ENCODE data around the gene CDC37L1.
"Not testable (repeated sequence)": the region's sequence is repeated elsewhere in the genome, so short reads cannot be mapped to it uniquely, and the experiment has no call there.

Gene CDC37L1

DNA sequence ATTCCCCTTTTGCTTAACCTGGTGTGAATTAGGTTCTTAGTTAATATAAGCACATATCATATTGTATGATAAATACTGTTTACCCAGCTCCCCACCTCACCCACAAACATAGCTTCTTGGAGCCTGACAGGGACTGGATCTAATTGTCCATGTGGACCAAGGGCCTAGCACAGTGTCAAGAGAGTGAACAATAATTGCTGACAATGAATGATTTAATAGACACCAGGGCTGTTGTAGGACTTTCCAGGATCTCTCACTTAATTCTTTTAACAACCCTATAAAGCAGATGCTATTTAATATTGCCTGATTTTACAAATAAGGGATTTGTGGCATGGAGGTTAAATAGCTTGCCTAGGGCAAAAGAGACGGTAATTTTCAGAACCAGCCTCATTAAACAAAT is 36.8 kb downstream of the CDC37L1 start:
- no peak for DNase-seq

DNA sequence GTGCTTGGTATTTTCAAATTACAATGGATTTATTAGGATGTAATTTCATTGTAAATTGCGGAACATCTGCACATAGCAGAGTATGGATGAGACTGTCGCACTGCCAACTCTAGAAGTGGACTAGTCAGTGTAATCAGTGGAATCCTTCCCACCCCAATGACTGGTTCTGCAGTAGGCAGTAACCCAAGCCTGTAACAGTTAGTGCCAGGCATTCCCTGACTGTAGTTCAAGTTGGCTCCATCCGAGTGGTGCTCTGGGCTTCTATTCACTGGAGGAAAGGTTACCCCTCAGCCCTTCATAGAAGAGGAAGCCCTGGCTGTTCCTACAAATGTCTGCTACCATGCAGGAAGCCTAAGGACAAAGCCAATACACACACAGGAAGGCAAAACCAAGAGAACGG is 38.4 kb downstream of the CDC37L1 start:
- no peak for DNase-seq

DNA sequence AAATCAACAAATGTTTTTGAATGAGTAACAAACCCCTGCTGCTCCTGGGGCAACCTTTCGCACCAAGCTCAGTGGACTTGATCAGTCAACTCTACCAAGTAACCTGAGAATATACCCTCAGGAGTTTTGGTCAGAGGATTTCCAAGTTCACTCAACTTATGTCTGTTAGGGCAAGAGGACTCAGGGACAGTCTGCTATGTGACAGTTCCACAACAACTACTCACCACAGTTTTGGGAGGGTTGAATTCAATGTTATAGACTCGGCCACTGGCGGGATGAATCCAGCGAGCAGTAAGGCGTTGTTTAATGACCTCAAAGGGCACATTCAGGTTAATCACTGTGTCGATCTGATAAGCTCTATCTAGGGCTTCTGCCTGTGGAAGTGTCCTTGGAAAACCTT is 39.5 kb downstream of the CDC37L1 start:
- no peak for DNase-seq

DNA sequence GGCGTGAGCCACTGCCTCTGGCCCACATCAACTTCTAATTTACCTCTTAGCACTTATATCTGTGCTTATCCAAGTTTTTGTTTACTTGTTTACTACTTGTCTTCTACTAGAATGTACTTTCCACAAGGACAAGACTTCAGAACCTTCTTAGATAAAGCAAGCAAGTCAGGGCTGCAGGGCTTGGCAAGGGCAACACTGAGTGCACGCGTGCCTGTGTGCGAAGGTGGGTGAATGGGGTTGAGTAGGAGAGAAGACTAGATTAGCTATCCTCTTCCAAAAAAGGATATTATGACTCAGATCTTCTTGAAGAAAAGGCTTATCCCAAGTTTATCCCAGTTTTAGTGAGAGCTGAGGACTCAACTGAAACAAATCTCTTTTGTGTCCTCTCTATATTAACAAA is 42.4 kb downstream of the CDC37L1 start:
- no peak for DNase-seq

DNA sequence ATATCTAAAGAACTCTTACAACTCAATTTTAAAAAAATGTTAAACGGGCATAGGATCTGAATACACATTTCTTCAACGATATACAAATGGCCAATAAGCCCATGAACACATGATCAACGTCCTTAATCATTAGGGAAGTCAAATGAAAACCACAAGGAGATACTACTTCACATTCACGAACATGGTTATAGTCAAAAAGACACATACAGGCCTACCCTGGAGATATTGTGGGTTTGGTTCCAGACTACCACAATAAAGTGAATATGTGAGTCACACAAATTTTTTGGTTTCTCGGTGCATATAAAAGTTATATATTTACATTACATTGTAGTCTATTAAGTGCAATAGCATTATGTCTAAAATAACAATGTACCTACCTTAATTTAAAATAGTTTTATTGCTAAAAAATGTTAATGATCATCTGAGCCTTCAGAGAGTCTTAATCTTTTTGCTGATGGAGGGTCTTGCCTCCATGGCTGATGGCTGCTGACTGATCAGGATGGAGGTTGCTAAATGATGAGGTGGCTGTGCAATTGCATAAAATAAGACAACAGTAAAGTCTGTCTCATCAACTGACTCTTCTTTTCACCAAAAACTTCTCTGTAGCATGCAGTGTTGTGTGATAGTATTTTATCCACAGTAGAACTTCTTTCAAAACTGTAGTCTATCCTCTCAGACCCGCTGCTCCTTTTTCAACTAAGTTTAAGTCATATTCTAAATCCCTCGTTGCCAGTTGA is 46.5 kb downstream of the CDC37L1 start:
- DNase-seq = no peak

DNA sequence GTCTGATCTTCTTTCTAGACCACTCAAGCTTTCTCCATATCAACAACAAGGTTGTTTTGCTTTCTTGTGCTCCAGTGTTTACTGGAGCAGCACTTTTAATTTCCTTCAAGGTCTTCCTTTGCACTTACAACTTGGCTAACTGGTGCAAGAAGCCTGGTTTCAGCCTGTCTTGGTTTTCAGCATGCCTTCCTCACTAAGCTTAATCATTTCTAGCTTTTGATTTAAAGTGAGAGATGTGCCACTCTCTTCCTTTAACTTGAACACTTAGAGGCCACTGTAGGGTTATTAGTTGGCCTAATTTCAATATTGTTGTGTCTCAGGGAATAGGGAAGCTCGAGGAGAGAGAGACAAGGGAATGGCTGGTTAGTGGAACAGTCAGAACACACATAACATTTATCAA is 48.2 kb downstream of the CDC37L1 start:
- DNase-seq = no peak

DNA sequence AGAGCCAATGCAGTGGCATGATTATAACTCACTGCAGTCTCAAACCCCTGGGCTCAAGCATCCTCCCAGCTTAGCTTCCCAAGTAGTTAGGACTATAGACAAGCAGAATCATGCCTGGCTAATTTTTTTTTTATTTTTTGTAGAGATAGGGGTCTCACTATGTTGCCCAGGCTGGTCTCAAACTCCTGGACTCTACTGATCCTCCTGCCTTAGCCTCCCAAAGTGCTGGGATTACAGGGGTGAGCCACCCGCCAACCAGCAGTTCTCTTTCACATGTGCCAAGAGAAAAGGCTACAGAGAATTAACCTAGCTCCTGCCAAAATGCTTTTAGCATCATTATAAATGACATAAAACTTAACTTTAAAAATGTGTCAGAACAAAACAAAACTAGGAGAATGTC is 53.5 kb downstream of the CDC37L1 start:
- DNase-seq = no peak

DNA sequence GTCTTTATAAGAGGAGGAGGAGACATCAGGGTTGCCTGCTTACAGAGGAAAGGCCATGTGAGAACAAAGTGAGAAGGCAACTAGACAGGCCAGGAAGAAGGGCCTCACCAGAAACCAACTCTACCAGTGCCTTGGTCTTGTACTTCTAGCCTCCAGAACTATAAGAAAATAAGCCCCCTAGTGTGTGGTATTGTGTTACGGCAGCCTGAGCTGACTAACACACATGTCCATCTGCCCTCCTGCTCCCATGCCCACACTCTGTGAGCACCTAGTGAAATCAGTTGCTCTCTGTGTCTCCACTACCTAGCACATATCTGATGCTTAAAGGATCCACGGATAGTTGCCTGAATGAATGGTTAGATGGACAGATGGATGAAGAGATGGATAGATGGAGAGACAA is 54.8 kb downstream of the CDC37L1 start:
- DNase-seq = no peak

DNA sequence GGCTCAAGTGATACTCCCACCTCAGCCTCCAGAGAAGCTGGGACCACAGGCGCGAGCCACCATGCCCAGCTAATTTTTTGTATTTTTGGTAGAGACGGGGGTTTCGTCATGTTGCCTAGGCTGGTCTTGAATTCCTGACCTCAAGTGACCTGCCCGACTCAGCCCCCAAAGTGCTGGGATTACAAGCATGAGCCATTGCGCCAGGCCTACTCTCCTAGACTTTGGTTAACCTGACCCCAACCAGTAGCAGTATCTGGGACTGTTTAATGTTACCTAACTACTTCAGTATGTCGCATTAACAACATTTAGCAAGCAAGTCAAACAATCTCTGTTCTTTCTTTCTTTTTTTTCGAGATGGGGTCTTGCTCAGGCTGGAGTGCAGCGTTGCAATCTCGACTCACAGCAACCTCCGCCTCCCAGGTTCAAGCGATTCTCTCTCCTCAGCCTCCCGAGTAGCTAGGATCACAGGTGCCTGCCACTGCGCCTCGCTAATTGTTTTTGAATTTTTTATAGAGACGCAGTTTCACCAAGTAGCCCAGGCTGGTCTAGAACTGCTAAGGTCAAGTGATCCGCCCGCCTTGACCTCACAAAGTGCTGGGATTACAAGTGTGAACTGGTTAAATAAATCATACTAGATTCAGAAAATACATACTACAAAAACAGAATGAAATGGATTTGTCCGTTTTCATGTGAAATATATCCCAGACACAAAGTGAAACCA is 59.7 kb downstream of the CDC37L1 start:
- DNase-seq = no peak

DNA sequence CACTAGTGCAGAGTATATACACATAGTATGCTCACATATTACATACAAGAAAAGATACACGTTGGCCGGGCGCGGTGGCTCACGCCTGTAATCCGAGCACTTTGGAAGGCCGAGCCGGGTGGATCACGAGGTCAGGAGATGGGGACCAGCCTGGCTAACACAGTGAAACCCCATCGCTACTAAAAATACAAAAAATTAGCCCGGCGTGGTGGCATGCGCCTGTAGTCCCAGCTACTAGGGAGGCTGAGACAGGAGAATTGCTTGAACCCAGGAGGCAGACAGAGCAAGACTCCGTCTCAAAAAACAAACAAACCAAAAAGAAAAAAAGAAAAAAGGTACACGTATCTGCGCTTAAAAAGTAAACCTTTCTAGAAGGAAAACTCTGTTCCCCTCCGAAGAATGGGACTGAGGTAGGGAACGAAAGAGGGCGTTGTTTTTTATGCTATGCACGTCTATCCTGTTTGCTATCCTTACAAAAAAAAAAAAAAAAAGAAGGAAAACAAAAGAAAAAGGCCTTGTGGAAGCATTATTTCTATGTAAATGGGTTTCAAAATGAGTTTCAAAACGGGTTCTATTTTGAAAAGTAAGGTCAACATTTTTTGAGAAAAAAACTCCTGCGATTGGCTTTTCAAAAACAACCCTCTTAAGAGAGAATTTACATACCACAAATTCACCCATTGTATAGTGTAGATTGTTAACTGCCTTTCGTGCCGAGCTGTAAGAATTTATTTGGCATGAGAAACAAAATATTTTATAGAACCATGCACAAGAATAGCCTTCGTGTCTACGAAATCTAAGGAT is 60.4 kb downstream of the CDC37L1 start:
- no peak for DNase-seq

DNA sequence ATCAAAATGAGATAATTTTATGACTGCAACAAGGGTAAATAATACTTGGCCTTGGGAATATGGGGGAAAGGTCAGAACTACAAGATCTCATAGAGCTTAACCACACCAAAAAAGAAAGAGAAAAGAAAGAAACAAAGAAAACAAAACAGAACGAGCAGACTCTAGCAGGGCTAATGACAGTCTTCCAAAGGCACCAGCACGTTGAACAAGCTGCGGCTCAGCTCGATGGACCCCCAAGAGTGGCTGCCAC is 60.9 kb downstream of the CDC37L1 start:
- no peak for DNase-seq

DNA sequence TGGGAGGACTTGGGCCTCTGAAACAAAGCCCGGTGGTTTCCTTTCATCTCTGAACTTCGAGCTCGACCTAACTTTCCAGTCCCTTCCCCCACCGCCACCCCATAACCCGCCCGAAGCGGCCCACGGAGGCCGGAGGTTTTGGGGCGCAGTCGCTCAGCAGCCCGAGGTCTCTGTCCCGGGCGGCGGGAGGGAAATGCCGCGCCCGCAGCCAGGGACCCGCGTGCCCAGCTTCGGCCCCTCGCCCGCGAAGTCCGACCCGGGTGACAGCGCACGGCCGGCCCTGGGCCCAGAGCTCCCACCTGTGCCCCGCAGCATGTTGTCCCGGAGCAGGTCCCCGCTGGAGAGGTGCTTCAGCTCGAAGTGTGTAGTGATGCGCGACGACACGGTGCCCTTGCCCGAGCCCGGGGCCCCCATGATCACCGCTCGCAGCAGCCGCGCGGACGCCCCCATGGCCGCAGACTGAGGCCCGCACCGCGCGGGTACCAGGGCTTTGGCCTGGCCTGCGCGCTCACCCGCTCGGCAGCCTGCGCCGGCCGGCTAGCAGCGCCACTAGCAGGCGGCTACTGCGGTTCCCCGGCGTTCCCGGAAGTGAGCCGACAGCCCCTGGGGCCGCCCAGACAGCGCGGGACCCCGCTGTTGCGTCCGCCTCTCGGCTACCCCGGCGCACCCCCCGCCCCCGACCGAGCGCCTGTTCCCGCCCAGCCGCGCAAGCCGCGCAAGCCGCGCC is 61.4 kb downstream of the CDC37L1 start, which contains the start of gene AK3:
Gene AK3 (minus strand): TSS at position 565 of the 727 bp plus-strand sequence. CDS start 115 bp downstream, at position 450.
- DNase-seq = peak; percentile 53

DNA sequence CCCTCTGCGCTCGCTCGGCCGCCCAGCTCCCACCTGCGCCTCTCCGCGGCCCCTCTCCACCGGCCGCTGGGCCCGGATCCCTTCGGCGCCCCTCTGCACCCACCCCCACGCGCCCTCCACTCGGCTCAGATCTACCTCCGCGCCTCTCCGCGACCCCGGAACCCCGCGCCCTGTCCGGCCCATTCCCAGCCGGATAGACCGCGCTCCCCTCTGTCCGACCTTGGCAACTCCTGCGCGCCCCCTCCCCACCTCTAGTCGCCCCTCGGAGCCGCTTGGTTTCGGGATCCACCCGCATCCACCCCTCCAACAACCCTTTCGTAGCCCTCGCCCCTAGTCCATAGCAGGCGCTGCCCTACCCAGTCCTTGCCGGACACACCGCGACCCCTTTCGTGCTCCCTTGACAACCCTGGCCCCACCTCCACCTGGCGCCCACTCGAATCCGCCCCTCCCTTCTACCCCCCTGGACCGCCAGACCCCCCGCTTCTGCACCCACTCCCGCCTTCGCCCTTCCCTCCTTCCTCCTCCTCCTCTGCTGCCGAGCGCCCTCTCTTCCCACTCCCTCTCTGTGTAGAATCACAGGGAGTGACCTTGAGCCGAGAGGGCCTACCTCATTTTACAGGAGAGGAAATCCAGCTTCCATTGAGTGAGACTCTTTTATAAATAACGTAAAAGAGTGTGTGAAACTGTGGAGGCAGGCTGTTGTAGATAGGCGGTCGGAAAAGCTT is 62.2 kb downstream of the CDC37L1 start:
- DNase-seq = no peak

DNA sequence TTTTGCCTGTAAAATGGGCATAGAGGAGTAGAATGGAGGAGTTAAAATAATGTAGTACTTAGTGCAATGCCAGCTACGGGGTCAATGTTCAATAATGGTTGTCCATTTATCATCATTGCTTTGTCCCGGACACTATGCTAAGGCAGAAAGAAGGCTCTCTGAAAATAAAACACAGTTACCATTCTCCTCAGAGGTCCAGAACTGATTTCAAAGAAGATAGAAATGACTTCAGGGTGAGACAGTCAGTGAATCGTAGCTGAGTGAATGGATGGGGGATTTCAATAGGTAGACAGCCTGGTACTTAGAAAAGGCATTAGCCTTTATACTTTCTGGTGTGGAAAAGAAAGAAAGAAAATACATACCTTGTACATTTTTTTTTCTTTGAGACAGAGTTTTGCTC is 62.9 kb downstream of the CDC37L1 start:
- no peak for DNase-seq

DNA sequence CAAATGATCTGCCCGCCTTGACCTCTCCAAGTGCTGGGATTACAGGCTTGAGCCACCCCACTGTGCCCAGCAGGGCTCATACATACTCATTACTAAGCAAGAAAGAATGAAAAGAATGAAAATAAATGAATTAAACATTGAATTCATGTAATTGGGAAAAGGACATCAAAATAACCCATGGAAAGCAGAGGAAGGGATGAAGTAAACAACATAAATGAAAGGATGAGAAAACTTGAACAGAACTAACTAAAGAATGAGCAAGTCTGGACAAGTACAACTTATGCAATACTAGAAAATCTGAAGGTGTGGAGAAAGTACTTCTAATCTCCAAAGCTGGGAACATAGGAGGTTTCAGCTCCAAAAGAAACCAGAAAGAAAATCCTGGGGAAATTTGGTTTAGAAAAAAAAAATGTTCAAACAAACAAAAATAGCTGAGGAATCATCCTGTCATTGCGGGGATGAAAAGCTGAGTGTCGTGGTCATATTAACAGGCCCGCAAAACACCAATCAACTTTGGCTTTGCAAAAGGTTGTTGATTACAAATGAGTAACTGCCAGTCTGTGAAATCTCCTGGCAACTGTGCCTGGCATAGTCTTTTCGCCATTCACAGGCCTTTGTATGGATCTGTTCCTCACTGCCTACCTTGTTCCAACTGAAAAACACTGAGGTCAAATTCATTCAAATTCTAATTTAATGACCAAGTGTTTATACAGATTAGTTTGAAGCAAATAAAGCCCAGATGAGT is 63.9 kb downstream of the CDC37L1 start:
- DNase-seq = no peak

DNA sequence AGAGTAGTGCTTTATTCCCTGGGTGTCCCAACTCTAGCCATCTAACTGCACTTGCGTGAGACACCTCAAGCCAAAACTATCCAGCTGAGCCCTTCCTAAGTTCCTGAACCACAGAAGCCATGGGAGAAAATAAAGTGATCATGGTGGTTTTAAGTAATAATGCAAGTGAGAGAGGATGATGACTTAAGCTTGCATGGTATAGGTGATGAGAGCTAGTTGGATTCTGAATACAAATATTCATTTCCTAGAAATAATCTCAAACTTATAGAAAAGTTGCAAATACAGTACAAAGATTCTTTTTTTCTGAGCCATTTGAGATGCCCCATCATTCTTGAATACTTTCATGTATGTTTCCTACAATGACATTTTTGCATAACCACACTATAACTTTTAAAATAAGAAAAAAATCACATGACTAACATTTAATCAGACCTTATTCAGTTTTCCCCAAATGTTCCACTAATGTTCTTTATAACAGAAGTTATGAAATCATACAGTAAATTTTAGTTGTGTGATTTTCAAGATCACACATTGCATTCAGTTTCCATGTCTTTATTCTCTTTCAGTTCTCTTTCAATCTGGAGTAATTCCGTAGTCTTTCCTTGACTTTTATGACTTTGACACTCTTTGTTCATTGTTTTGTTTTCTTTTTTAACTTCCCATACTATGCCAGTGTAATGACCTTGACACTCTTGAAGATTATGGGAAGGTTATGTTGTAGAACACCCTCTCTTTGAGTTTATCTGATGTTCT is 67.1 kb downstream of the CDC37L1 start:
- no peak for DNase-seq

DNA sequence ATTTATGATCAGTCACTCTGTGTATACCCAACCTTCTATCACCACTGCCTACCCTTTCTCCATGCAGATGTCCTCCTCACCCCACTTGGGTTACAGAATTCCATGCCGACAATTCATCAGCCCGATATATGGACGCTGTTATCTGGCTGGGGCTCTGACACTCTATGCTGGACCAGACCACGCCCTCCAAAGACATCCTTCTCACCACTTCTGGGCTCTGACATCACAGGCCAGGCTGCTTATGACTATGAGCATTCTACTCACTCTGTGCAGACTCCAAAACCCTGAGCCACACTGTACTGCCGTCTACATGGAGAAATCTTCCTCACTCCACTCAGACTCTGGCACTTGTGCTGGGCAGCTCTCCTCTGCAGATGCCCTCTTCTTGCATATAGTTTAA is 69.2 kb downstream of the CDC37L1 start:
- DNase-seq = no peak

DNA sequence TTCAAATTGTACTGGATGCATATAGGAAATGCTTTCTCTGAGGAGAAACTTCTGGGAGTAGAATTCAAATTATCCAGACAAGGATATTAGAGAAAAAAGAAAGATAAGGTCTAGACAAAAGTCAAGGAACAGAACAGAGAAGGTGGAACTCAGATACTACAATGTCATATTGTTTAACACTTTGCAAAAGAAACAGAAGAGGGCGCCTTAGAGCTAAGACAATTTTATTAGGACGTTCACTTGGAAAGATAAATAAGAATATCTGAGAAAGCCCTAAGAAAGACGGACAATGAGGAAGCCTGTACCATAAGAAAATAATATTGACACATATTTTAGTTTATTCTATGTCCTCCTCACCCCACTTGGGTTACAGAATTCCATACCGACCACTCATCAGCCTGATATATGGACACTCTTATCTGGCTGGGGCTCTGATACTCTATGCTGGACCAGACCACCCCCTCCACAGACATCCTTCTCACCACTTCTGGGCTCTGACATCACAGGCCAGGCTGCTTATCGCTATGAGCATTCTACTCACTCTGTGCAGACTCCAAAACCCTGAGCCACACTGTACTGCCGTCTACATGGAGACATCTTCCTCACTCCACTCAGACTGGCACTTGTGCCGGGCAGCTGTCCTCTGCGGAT is 70.8 kb downstream of the CDC37L1 start:
- no peak for DNase-seq

DNA sequence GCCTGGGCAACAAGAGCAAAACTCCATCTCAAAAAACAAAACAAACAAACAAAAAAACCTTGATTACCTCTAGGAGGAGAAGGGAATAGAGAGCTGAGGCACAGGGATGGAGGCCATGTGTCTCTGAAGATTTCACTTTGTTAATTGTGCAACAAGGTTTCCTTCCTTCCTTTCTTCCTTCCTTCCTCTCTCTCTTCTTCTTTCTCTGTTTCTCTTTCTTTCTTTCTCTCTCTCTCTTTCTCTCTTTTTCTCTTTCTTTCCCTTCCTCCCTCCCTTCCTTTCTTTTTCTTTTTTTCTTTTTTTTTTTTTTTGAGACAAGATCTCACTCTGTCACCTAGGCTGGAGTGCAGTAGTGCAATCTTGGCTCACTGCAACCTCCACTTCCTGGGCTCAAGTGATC is 75.2 kb downstream of the CDC37L1 start:
- DNase-seq = not testable (repeated sequence)

DNA sequence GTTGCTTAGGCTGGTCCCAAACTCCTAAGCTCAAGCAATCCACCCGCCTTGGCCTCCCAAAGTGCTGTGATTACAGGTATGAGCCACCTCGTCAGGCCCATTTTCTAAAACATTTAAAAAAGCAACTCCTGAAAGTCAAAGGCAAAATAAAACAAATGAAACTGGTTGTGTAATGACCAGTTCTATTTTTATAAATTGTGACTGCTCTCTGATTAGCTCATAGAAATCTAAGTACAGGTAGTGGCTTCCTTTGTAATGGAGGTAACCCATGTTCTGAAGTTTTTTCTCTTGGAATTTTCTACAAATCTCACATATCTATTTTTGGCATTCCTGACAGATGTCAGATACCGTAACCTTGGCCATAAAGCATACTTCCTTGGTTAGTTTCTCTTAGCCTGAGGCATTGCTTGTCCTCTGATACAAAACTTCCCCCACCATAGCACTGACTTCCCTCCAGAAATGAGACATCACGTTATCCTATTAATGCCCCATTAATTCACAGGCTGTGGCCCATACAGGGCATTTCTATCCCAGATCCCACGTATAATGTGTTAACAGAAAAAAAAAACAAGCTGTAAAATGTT is 75.7 kb downstream of the CDC37L1 start:
- no peak for DNase-seq

Data from NCI-H2081 treated with DMSO at 0.1 percent for 48 hours (cell line).